Putamen (tissue), 1 donor: ENCODE measurements around the gene PACSIN2.

Experiments used
- DNase-seq: peaks from one replicate; pipeline ENCODE4 v3.0.0-alpha.2; 2016; ENCODE audit warnings: low spot score

Gene PACSIN2

GRCh38 chr22:42881298-42881697, 133.7 kb downstream of the PACSIN2 start:
- DNase-seq: no peak

DNA sequence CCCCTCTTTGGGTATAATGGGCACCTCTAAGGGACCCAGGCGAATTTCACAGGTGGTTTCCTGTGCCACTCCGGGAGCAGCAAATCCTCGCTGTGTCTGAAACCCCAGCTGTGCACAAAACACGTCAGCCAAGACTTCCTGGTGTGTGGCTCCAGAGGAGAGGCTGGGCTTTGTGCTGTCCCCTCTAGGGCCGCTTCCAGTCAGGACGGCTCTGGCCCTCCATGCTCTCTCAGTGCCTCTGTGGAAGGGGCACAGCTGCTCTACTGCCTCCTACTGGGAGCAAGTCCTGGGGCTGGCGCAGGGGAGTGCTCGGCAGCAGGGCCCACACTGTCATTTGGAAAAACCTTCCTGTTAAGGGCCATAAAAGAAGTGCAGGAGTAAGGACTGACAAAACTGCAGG, 134.1 kb downstream of the PACSIN2 start:
- no peak for DNase-seq

DNA sequence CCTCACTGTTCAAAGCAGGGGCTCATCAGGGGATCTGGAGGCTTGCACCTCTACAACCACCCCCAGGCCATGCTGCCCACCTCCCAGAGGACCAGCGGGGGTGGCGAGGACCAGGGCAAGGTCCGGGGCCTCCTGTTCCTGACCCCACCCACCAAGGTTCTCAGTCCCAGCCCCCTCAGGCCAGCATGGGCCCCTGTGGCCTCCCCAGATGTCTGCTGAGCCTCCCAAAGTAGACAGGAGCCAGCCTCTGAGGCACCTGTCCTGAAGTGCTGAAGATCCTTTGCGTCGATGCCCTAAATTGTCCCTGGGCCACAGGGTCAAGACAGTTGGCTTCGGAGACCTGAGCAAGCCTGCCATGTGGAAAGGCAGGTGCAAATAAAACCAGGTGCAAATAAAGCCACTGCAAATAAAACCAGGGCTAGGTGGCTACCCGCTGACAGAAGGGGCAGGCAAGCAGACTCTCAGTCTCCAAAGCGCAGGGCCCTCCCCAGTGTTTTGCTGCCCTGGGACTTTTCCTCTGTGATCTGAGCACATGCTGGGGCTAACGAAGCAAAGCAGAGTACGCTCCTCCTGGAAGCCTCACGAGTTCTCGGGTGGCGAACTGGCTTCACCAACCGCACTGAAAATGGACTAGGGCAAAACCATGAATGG, 135.5 kb downstream of the PACSIN2 start:
- no peak for DNase-seq

GRCh38 chr22:42878561-42879305, 136.2 kb downstream of the PACSIN2 start:
- DNase-seq: no peak

GRCh38 chr22:42877597-42878340, 137.2 kb downstream of the PACSIN2 start:
- DNase-seq: no peak

- DNase-seq: no peak
These were observed 137.8 kb downstream of the PACSIN2 start for GRCh38 chr22:42877158-42877557.

DNA sequence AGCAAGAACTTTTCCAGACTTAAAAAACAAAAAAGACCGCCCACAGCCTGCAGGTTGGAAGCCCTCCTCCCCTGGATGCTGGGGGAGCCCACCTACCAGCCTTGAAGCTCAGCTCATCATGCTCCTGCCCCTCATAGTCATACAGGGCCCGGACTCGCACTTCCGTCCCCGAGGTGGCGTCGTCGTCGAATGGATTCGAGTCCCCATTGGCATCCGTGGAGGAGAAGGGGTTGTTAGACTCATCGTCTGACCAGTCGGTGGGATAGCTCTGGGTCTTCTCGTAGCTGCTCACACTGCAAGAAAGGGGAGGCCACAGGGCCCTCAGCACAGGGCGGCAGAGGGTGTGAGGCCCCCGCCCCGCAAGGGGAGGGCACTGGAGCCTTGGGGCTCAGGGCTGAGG, 138.9 kb downstream of the PACSIN2 start:
- no peak for DNase-seq

DNA sequence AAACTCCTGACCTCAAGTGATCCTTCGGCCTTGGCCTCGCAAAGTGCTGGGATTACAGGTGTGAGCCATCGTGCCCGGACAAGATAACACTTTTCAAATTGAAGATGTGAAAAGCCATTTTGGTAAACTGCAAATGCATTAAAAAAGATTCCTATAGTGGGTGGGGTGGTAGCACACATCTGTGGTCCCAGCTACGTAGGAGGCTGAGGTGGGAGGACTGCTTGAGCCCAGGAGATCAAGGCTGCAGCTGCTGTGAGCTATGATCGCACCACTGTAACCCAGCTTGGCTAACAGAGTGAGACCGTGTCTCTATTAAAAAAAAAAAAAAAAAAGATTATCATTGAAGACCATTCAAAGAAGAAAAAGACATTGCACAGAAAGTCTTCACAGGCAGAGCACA, 140.9 kb downstream of the PACSIN2 start:
- no peak for DNase-seq

DNA sequence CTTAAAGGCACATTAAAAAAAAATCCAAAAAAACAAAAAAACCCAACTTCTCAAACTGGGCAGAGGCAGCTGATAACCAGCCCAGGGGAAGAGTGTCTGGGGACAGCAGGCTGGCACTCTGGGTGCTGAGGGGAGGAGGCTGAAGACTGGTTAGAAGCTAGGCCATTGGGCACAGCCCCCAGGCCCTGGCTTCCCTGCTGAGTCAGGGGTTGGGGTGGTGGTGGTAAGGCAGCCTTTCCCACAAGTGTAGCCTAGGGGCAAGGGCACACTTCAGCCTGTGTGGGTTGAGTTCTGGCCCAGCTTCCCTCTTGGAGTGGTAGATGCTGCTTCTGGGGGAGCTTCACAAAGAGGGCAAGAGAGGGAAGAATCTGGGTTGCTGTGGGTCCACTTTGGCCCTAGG, 141.6 kb downstream of the PACSIN2 start:
- DNase-seq: no peak

DNA sequence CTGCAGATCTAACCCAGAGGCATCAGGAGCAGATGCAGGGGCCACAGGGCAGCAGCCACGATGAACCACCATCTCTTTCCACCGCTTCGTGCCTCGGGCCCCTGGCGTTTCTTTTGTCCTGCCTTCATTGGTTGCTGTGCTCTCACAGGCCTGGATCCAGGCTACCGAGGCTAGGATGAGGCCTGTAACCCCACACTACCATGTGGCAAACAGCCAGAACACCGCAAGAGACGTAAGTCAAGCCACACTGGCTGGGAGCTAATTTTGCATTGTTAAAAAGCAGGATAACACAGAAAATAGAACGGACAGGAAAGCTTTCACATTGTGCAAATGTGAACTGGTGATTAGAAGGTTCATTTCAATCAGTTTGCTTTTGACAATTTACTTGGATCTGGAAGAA, 142.1 kb downstream of the PACSIN2 start:
- DNase-seq: no peak

DNA sequence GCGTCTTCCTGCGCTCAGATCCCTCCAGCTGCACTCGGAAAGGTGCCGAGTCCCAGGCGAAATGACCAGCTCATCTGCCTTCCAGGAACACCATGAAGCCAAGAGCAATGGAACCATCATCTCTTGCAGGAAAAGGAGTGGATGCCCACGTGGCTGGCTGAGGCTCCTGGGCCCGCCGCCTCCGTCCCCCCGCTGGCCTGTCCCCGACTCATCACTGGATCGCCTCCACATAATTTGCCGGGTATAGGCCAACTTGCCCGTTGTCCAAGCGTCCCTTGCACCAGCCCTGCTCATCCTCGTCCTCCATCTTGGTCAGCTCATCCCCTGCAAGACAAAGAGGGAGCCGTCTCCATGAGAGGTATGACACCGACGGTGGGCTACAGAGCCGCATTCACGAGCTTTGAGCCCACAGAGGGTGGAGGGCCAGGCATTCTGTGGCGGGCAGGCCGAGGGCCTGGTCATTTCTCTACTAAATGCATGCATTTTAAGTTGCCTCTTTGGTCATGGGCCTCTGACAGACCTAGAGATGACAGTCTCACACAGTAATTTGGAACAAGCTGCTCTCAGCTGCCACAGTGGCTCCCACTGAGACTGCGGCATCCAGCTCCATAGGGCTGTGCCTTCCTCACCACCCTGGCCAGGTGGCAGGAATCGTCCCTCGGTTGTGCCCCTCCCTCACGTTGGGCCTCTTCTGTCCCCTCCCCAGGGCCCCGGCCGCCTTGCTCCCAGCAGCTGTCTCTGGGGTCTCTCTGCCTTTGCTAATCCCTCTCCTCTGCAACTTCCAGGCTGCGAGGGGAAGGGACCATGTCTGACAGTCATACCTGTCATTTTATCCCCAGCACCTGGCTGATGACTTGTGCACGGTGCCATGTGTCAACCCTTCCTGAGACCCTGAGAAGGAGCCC, 143.6 kb downstream of the PACSIN2 start:
- no peak for DNase-seq

DNA sequence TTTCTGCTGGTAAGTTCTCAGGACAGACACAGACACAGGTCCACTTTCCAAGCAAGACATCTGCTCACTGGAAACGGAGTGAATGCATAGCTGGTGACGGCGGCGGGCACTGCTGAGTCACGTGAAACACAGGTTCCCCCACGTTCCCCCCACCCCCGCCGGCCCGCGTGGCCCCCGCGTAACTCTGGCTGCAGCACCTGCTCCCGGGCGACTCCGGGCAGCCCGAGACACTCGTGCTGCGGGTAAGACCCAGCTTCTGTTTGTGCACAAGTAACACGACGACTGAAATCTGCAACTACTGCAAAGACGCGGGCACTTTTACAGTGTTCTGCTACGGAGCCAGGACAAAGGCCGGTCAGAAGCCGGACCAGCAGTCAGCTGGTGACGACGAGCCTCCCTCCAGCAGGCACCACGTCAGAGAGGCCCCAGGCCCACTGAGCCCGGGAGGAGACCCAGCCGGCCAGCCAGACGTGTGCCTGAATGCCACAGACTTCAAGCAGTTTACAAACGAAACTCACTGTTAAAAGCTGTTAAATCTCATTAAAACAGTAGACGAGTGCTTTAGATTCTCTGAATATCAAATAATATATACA, 145.0 kb downstream of the PACSIN2 start:
- DNase-seq: no peak

DNA sequence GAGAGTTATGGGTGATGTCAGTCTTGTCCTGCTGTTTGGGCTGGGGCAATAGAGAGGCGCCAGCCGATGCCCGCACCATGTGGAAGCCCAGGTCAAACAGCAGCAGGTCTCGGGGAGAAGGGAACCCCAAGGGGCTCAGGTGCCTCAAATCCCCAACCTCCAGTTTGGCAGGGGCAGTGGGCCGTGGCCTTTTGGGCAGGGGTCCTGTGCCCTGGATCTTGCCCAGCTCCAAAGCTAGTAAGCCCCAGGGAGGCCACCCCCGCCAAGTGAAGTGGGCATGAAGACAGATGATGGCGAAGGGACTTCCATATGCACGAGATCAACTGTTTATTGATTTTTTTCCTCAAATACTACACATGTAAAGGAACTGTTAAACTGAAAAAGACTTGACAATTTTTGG, 145.5 kb downstream of the PACSIN2 start:
- no peak for DNase-seq

DNA sequence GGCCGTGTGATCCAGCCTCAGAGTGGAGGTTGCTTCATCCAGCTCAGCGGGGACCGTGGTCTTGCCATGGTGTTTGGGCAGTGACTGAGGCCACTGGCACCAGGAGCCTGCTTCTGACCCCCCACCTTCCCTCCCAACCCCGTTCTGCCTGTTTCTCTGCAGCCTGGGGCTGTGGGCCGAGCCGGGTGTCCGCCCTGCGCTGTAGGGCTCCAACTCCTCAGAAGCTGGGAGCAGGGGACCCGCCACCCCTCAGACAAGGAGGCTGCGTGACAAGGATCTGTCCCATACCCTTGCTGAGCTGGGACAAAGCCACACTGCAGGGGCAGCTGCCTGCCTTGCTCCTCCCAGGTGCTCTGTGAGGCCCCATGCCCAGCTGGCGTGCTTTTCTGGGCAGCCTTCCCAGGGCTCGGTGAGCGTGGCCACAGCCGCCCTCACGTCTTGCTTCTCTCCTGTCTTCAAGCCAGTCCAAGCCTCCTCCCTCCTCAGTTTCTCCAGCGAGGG, 146.1 kb downstream of the PACSIN2 start:
- no peak for DNase-seq

GRCh38 chr22:42866100-42866499, 148.8 kb downstream of the PACSIN2 start:
- DNase-seq: no peak

GRCh38 chr22:42865536-42865935, 149.4 kb downstream of the PACSIN2 start:
- DNase-seq: no peak

- DNase-seq: no peak
These were observed 151.5 kb downstream of the PACSIN2 start for GRCh38 chr22:42863349-42863961.

DNA sequence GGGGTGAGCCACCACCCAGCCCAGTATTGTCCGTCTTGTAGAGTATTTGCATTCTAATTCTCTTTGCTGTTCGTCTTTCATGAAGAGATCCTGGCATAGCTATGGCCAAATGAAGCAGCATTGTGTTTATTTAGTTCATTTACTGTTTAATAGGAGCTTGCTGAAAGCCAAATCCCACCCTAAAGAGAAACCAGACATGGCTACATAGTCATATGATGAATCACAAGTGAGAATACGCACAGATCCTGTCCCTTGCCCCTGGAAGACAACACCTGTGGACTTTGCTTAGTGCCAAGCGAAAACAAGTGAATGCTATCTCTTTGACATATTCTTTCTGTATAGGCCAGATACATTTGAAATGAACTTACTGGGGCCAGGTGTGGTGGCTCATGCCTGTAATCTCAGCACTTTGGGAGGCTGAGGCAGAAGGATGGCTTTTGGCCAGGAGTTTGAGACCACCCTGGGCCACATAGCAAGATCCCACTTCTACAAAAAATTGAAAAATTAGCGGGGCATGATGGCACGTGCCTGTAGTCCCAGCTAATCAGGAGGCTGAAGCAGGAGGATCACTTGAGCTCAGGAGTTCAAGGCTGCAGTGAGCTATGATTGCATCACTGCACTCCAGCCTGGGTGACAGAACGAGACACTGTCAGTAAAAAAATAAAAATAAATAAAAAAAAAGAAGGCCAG, 152.8 kb downstream of the PACSIN2 start:
- DNase-seq: no peak

GRCh38 chr22:42860968-42861367, 154.0 kb downstream of the PACSIN2 start:
- DNase-seq: no peak

DNA sequence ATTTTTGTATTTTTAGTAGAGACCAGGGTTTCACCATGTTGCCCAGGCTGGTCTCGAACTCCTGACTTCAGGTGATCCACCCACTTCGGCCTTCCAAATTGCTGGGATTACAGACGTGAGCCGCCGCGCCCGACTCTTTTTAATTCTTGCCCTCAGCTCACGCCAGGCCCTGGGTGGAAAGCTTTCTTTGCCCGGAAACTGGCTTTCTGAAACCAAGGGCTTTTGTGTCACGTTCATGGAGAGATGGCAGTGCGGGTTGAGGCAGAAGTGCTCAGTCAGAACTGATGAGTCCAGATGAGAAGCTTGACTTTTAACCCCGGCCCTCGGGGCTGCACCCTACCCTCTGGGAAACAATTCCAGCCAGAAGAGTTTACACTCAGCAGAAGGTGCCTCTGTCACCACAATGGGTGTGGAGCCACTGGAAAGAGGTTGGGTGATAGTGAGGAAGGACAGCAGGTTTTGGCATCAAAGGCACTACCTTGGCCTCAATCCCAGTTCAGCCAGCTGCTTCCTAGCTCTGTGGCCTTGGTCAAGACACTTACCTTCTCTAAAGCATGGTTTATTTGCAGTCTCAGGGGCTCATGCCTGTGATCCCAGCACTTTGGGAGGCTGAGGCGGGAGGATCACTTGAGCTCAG, 157.0 kb downstream of the PACSIN2 start:
- no peak for DNase-seq
